Effector CD4-positive, alpha-beta T cell (primary cell): ENCODE data around the gene STIM1.

Source experiments
- DNase-seq: peaks from one replicate; pipeline ENCODE4 v3.0.0-alpha.2; 2020

The STIM1 gene

GRCh38 chr11:3922056-3922455 is 66.6 kb downstream of the STIM1 start:
- DNase-seq = no peak

GRCh38 chr11:3925513-3925912 is 70.0 kb downstream of the STIM1 start:
- DNase-seq = no peak

GRCh38 chr11:3926458-3927095 is 71.1 kb downstream of the STIM1 start:
- DNase-seq = no peak

- DNase-seq = no peak
These were observed 71.8 kb downstream of the STIM1 start for GRCh38 chr11:3927129-3927796.

- DNase-seq = no peak
These were observed 73.8 kb downstream of the STIM1 start for GRCh38 chr11:3929232-3929631.

GRCh38 chr11:3929649-3930048 is 74.2 kb downstream of the STIM1 start:
- DNase-seq = no peak

- no peak for DNase-seq
These were observed 77.2 kb downstream of the STIM1 start for GRCh38 chr11:3932698-3933097.

- no peak for DNase-seq
These were observed 77.7 kb downstream of the STIM1 start for GRCh38 chr11:3933165-3933628.

- DNase-seq = no peak
These were observed 79.2 kb downstream of the STIM1 start for GRCh38 chr11:3934658-3935057.

GRCh38 chr11:3936517-3936916 is 81.1 kb downstream of the STIM1 start:
- DNase-seq = no peak

GRCh38 chr11:3939211-3939610 is 83.7 kb downstream of the STIM1 start:
- DNase-seq = no peak

GRCh38 chr11:3939651-3940190 is 84.3 kb downstream of the STIM1 start:
- no peak for DNase-seq

- DNase-seq = no peak
These were observed 86.9 kb downstream of the STIM1 start for GRCh38 chr11:3942160-3942955.

- no peak for DNase-seq
These were observed 87.6 kb downstream of the STIM1 start for GRCh38 chr11:3942956-3943497.

GRCh38 chr11:3944198-3944597 is 88.7 kb downstream of the STIM1 start:
- no peak for DNase-seq

GRCh38 chr11:3946455-3947017 is 91.1 kb downstream of the STIM1 start:
- DNase-seq = no peak

GRCh38 chr11:3947061-3947460 is 91.6 kb downstream of the STIM1 start:
- peak; percentile 26 for DNase-seq

GRCh38 chr11:3949125-3949524 is 93.7 kb downstream of the STIM1 start:
- no peak for DNase-seq

- DNase-seq = no peak
These were observed 95.7 kb downstream of the STIM1 start for GRCh38 chr11:3950996-3951660.

- DNase-seq = no peak
These were observed 97.3 kb downstream of the STIM1 start for GRCh38 chr11:3952715-3953114.

GRCh38 chr11:3953327-3953726 is 97.9 kb downstream of the STIM1 start:
- no peak for DNase-seq
